HepG2 (cell line): ENCODE results near the gene CAMK1D. TPM values are rescaled to one million over a fixed set of nuclear protein-coding genes. Genes with fewer than 3 reads are reported as not detected.

ENCODE experiments used
- ATAC-seq: fragments of 200-7000 bp; cut with Tn5 transposase; 3 replicates; pipeline ENCODE4 v1.9.1; 2020; ENCODE audit warnings: mild to moderate bottlenecking, moderate library complexity
- BruUV-seq: library from RNA; stranded (reverse); fragments of 400-500 nt; replicated peaks from 2 replicates; lab custom pipeline; 2021; lab: Mats Ljungman, UMichigan
- CTCF ChIA-PET: fragments of 300-600 bp; formaldehyde crosslinking; extraction: SDS; loops from one replicate; lab custom pipeline; 2021; ENCODE audit warnings: low total read pairs, inconsistent platforms, low intra/inter-chr PET ratio; lab: Yijun Ruan, JAX
- POLR2A ChIA-PET: fragments of 350-600 bp; sonication (Branson Sonifier 250); formaldehyde crosslinking; loops from one replicate; lab custom pipeline; 2020; ENCODE audit warnings: antibody characterized with exemption, inconsistent platforms; lab: Yijun Ruan, JAX
- DNase-seq: peaks from one replicate; pipeline ENCODE4 v3.0.0-alpha.2; 2015; ENCODE audit warnings: low spot score
- FAIRE-seq: peaks from 3 replicates; lab custom pipeline; 2011; peaks lifted over from hg19 to GRCh38; lab: Jason Lieb, UNC
- H2AFZ ChIP-seq: one replicate; pipeline ENCODE4 v1.6.1; 2011; ENCODE audit warnings: low read length, inconsistent platforms
- H3K27ac ChIP-seq: fragments of 300-600 bp; 3 replicates; pipeline ENCODE4 v1.8.0; 2011; ENCODE audit warnings: mixed run types, mild to moderate bottlenecking, mixed read lengths, low read length, inconsistent platforms; ENCODE audit not compliant: insufficient read depth; ENCODE audit errors: extremely low read length
- H3K27me3 ChIP-seq, 2 experiments: fragments of 200-600 bp in 1 of 2; 2 replicates in 1 of 2; 3 replicates in 1 of 2; pipeline versions ENCODE4 v1.6.0 to v1.8.0; 2011; ENCODE audit warnings: low read length in 2 of 2, mild to moderate bottlenecking in 2 of 2, moderate library complexity in 2 of 2, inconsistent platforms in 1 of 2; ENCODE audit not compliant: insufficient read depth in 2 of 2, control insufficient read depth in 1 of 2
- H3K36me3 ChIP-seq, 2 experiments: fragments of 200-600 bp in 1 of 2; replicated peaks in 1 of 2; 2 replicates in 1 of 2; 3 replicates in 1 of 2; pipeline versions ENCODE4 v1.5.1 to v1.8.0; 2011; ENCODE audit warnings: low read length in 2 of 2, inconsistent platforms in 1 of 2; ENCODE audit not compliant: insufficient read depth in 2 of 2, control insufficient read depth in 1 of 2
- H3K4me1 ChIP-seq: 2 replicates; pipeline ENCODE4 v1.5.1; 2012; ENCODE audit warnings: low read length, inconsistent platforms; ENCODE audit not compliant: insufficient read depth
- H3K4me2 ChIP-seq: 2 replicates; pipeline ENCODE4 v1.6.0; 2011; ENCODE audit warnings: low read depth, low read length, inconsistent platforms
- H3K4me3 ChIP-seq, 3 experiments: fragments of 200-600 bp in 1 of 3; sonication (generic), shearing (Covaris generic) in 1 of 3; replicated peaks in 1 of 3; 2 replicates each; pipeline ENCODE4 v1.5.1; 2011 to 2016; ENCODE audit warnings: low read length in 3 of 3, inconsistent platforms in 2 of 3, low read depth in 2 of 3, mild to moderate bottlenecking in 2 of 3, control low read depth in 1 of 3, mixed read lengths in 1 of 3; ENCODE audit not compliant: insufficient read depth in 1 of 3
- H3K79me2 ChIP-seq: one replicate; pipeline ENCODE4 v1.6.1; 2011; ENCODE audit warnings: low read length, inconsistent platforms; ENCODE audit not compliant: insufficient read depth
- H3K9ac ChIP-seq: 2 replicates; pipeline ENCODE4 v1.6.0; 2011; ENCODE audit warnings: mild to moderate bottlenecking, low read depth, low read length, inconsistent platforms; ENCODE audit not compliant: insufficient read depth
- H3K9me3 ChIP-seq: 2 replicates; pipeline ENCODE4 v1.5.1; 2012; ENCODE audit warnings: mild to moderate bottlenecking, low read length
- H4K20me1 ChIP-seq: 2 replicates; pipeline ENCODE4 v1.6.0; 2011; ENCODE audit warnings: inconsistent platforms, mild to moderate bottlenecking, low read length, moderate library complexity; ENCODE audit not compliant: insufficient read depth
- TARDBP ChIP-seq: sonication (generic); formaldehyde crosslinking; IDR thresholded peaks from 2 replicates; pipeline ENCODE4 v1.8.0; 2022; ENCODE audit warnings: mild to moderate bottlenecking, missing genetic modification reagents
- ZNF124 ChIP-seq: sonication (generic); formaldehyde crosslinking; IDR thresholded peaks from 2 replicates; pipeline ENCODE4 v1.4.0; 2020; ENCODE audit warnings: missing genetic modification reagents
- ZNF678 ChIP-seq: sonication (generic); formaldehyde crosslinking; IDR thresholded peaks from 2 replicates; pipeline ENCODE4 v1.4.0; 2020; ENCODE audit warnings: mild to moderate bottlenecking, missing genetic modification reagents
- ZNF773 ChIP-seq: sonication (generic); formaldehyde crosslinking; IDR thresholded peaks from 2 replicates; pipeline ENCODE4 v1.4.0; 2020; ENCODE audit warnings: missing genetic modification reagents, borderline replicate concordance
- WGBS: methylation state at CpG from one replicate; pipeline ENCODE4 v1.1.6; 2017; ENCODE audit warnings: low lambda C conversion rate; 5-methylcytosine and 5-hydroxymethylcytosine counted together
- in situ Hi-C: cut with HindIII; loops from 2 replicates; pipeline ENCODE4 v1.10.0; 2017; ENCODE audit warnings: low pct_unique_long_range_greater_than_20kb; ENCODE audit not compliant: extremely low pct_ligation_motif_present
- intact Hi-C: fragments of 100-400 bp; cut with micrococcal nuclease; formaldehyde crosslinking; loops from one replicate; pipeline ENCODE4 v1.10.0; 2022; ENCODE audit not compliant: unreplicated experiment
- polyA plus RNA-seq, 8 experiments: library from polyadenylated mRNA; depleted of rRNA in 3 of 8; stranded (reverse) in 7 of 8; unstranded in 1 of 8; fragments of >200 nt; fragmentation: Illumina TruSeq in 4 of 8; extraction: Trizol in 4 of 8; gene quantifications; 2 replicates each; pipeline versions ENCODE4 v1.2.1 to v1.2.3, GENCODE V29; 2011 to 2016; ENCODE audit warnings: low read depth in 4 of 8, missing spikeins in 1 of 8, mixed read lengths in 1 of 8; ENCODE audit not compliant: insufficient read depth in 1 of 8
- total RNA-seq, 5 experiments: library from RNA; depleted of rRNA; stranded (reverse); fragments of >200 nt; fragmentation: Illumina TruSeq; extraction: Trizol; gene quantifications; 2 replicates each; pipeline ENCODE4 v1.2.3, GENCODE V29; 2016; ENCODE audit warnings: low read depth in 1 of 5
- TF ChIP-seq, protein P1 (sequence below): sonication (generic); formaldehyde crosslinking; conservative IDR thresholded peaks from 2 replicates; pipeline ENCODE4 v1.5.0; 2020; ENCODE audit warnings: missing genetic modification reagents
- TF ChIP-seq, protein P2 (sequence below): sonication (generic); formaldehyde crosslinking; IDR thresholded peaks from 2 replicates; pipeline ENCODE4 v1.8.0; 2022; ENCODE audit warnings: missing genetic modification reagents, mild to moderate bottlenecking, moderate library complexity, borderline replicate concordance
- TF ChIP-seq, protein P3 (sequence below): sonication (generic); formaldehyde crosslinking; IDR thresholded peaks from 2 replicates; pipeline ENCODE4 v1.4.0; 2020; ENCODE audit warnings: mild to moderate bottlenecking, missing genetic modification reagents

The CAMK1D gene
- total and polyA plus RNA-seq, 2 of the 13 experiments (the other 11 are each of a cell fraction or from before 2014, with no cell fraction given): under 0.01 TPM; not detected in 1

DNA sequence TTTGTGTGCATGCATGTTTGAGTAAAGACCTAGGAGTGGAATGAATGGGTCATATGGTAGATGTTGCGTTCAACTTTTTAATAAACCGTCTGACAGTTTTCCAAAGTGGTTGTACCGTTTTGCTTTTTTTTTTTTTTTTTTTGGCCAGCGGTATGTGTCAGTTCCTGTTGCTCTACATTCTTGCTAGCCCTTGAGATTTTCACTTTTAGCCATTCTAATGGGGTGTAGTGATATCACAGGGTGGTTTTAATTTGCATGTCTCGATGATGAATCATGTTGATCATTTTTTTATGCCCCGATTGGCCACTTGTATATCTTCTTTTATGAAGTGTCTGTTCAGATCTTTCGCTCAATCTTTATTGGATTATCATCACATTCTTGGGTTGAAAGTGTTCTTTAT is 320.7 kb downstream of the CAMK1D start:
- no peak for DNase-seq
- Histone ChIP-seq H3K4me3 (no peak overlapping the region), H2AFZ (no peak overlapping the region), H3K27me3 (no peaks in the 10 kb centered on the region), H3K4me2 (no peak overlapping the region), H3K79me2 (no peaks in the 10 kb centered on the region)
- no TSS peak for BruUV-seq
- TF ChIP-seq ZNF773 (CRISPR knock-in tag) (no peak), TARDBP (CRISPR knock-in tag) (no peak), ZNF678 (no peak), ZNF124 (CRISPR knock-in tag) (no peak)
- TF ChIP-seq, protein P1, sequence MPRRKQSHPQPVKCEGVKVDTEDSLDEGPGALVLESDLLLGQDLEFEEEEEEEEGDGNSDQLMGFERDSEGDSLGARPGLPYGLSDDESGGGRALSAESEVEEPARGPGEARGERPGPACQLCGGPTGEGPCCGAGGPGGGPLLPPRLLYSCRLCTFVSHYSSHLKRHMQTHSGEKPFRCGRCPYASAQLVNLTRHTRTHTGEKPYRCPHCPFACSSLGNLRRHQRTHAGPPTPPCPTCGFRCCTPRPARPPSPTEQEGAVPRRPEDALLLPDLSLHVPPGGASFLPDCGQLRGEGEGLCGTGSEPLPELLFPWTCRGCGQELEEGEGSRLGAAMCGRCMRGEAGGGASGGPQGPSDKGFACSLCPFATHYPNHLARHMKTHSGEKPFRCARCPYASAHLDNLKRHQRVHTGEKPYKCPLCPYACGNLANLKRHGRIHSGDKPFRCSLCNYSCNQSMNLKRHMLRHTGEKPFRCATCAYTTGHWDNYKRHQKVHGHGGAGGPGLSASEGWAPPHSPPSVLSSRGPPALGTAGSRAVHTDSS (CRISPR knock-in tag): no peak
- TF ChIP-seq, protein P2, sequence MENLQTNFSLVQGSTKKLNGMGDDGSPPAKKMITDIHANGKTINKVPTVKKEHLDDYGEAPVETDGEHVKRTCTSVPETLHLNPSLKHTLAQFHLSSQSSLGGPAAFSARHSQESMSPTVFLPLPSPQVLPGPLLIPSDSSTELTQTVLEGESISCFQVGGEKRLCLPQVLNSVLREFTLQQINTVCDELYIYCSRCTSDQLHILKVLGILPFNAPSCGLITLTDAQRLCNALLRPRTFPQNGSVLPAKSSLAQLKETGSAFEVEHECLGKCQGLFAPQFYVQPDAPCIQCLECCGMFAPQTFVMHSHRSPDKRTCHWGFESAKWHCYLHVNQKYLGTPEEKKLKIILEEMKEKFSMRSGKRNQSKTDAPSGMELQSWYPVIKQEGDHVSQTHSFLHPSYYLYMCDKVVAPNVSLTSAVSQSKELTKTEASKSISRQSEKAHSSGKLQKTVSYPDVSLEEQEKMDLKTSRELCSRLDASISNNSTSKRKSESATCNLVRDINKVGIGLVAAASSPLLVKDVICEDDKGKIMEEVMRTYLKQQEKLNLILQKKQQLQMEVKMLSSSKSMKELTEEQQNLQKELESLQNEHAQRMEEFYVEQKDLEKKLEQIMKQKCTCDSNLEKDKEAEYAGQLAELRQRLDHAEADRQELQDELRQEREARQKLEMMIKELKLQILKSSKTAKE (CRISPR knock-in tag): no peak
- TF ChIP-seq, protein P3, sequence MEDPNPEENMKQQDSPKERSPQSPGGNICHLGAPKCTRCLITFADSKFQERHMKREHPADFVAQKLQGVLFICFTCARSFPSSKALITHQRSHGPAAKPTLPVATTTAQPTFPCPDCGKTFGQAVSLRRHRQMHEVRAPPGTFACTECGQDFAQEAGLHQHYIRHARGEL (CRISPR knock-in tag): no peak
- TF ChIP-seq, all 625 proteins: peak for 0
- 26% methylated on average over 7 of the region's 7 CpGs for WGBS
- ATAC-seq (no peak), FAIRE-seq (no peak)
- no peaks in the 10 kb centered on the region for H3K9me3 ChIP-seq
- no peak overlapping the region for H3K9ac ChIP-seq
- intact Hi-C loops (no loop called here), in situ Hi-C loops (no loop called here)
- POLR2A ChIA-PET: no interaction called here
- no peak overlapping the region for H3K27ac ChIP-seq
- no peaks in the 10 kb centered on the region for H3K4me1 ChIP-seq
- no peaks in the 10 kb centered on the region for H4K20me1 ChIP-seq
- no peaks in the 10 kb centered on the region for H3K36me3 ChIP-seq
- CTCF ChIA-PET: no interaction called here
